Keratinocyte (primary cell): Measurements from ENCODE around the gene TSPAN8.

ENCODE experiments used
- EZH2 ChIP-seq: IDR thresholded peaks from one replicate; pipeline ENCODE4 v1.6.1; 2012; ENCODE audit warnings: inconsistent platforms, mild to moderate bottlenecking, low read length, moderate library complexity
- TF ChIP-seq, protein P1 (sequence below), 3 experiments: IDR thresholded peaks in 1 of 3; conservative IDR thresholded peaks in 1 of 3; optimal IDR thresholded peaks in 1 of 3; 2 replicates in 2 of 3; 3 replicates in 1 of 3; pipeline versions ENCODE3 to v1.5.1; 2011; ENCODE audit warnings: low read length in 3 of 3, mild to moderate bottlenecking in 3 of 3, moderate library complexity in 2 of 3, control low read depth in 1 of 3, inconsistent platforms in 1 of 3; ENCODE audit not compliant: insufficient read depth in 2 of 3; ENCODE audit errors: extremely low read depth in 1 of 3

DNA sequence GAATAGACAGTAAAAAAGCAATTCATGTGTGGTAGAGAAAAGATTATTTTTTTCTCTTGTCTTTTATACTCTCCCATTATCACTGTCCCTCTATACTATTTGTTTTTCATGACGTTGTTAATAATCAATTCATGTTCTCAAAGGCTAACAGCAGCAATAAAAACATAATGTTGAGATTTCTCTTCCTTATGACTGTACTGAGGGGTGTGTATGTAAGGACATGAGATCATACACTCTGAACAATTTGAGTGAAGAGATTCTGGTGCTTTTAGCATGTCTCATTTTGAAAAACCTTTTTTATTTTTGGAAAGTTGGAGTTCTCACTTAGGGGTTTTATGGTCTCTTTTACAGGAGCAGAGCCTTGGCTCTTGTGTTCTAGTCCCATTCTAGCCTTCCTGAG, 3.8 kb upstream of the TSPAN8 start:
- TF ChIP-seq, protein P1, sequence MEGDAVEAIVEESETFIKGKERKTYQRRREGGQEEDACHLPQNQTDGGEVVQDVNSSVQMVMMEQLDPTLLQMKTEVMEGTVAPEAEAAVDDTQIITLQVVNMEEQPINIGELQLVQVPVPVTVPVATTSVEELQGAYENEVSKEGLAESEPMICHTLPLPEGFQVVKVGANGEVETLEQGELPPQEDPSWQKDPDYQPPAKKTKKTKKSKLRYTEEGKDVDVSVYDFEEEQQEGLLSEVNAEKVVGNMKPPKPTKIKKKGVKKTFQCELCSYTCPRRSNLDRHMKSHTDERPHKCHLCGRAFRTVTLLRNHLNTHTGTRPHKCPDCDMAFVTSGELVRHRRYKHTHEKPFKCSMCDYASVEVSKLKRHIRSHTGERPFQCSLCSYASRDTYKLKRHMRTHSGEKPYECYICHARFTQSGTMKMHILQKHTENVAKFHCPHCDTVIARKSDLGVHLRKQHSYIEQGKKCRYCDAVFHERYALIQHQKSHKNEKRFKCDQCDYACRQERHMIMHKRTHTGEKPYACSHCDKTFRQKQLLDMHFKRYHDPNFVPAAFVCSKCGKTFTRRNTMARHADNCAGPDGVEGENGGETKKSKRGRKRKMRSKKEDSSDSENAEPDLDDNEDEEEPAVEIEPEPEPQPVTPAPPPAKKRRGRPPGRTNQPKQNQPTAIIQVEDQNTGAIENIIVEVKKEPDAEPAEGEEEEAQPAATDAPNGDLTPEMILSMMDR (optimal IDR thresholded peaks at IDR 0.05 in 1 of 3, IDR thresholded peaks at IDR 0.05 in 1 of 3, conservative IDR thresholded peaks at IDR 0.05 in 1 of 3; ENCODE audit: extremely low read depth in 1 of 3, insufficient read depth in 2 of 3, low read length in 3 of 3), result no peak
- TF ChIP-seq EZH2, result no peak
